Measurements from ENCODE around the gene GINS3.

- TF ChIP-seq MAX (IDR thresholded peaks at IDR 0.05; ENCODE audit: low read depth, low read length) = no peak
- no peak for TF ChIP-seq CTCF (IDR thresholded peaks at IDR 0.05; ENCODE audit: low read depth, low read length)
- no peak for TF ChIP-seq POLR2A (IDR thresholded peaks at IDR 0.05; ENCODE audit: extremely low read depth, insufficient read length)
- TF ChIP-seq MYC (IDR thresholded peaks at IDR 0.05; ENCODE audit: low read depth, low read length) = no peak
Measured at GRCh38 chr16:58422809-58423208, 30.5 kb downstream of the GINS3 start.
